DMS114 treated with DMSO at 0.1 percent for 48 hours (cell line): ENCODE data around the gene SPG7.

ENCODE experiments used
- DNase-seq: peaks from one replicate; lab custom pipeline; 2025; ENCODE audit not compliant: unreplicated experiment; lab: John Stamatoyannopoulos, UW

The SPG7 gene

DNA sequence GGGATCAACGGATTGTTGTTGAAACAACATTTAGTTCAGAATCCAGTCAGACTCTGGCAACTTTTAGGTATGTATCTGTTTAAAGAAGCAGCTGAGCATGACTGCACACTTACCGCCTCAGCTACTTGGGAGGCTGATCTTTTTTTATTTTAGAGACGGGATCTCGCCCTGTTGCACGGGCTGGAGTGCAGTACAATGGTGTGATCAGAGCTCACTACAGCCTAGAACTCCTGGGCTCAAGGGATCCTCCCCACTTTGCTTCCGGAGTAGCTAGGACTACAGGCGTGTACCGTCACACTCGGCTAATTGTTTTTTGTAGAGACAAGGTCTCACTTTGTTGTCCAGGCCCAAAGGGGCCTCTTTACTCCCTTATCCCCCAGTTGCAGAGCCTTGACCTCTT, 2.3 kb downstream of the SPG7 start:
- DNase-seq, result no peak

GRCh38 chr16:89511374-89511773, 3.2 kb downstream of the SPG7 start:
- no peak for DNase-seq

DNA sequence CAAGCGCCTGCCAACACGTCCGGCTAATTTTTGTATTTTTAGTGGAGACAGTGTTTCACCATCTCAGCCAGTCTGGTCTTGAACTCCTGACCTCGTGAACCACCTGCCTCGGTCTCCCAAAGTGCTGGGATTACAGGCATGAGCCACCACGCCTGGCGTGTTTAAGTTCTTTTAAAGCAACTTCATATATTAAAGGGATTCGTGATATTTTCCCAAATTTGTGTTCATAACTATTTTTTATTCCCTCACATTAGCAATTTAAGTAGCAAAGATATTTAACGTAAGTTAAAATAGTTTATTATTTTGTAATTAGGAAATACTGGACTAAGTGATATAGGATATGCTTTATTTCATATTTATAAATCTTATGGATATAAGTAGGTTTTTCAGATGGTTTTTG, 4.2 kb downstream of the SPG7 start:
- no peak for DNase-seq

- DNase-seq, result no peak
These were observed 8.9 kb downstream of the SPG7 start for GRCh38 chr16:89517128-89517527.

DNA sequence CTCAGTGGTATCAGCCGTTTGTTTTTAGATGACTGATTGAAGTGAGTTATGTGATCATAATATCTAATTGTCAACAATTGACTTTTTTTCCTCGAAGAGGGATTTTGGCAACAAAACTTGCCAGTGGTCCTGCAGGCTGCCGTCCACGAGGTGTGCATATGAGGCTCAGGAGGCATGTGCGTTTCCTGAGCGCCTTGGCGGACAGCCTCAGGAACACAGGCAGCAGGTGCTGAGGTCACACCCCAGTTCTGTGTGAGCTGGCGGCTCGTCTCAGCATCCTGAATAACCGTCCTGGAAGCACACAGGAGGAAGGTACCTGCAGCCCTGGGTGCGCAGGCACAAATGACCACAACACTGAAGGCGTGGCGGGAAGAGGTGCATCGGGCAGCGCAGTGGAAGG, 11.7 kb downstream of the SPG7 start:
- no peak for DNase-seq

DNA sequence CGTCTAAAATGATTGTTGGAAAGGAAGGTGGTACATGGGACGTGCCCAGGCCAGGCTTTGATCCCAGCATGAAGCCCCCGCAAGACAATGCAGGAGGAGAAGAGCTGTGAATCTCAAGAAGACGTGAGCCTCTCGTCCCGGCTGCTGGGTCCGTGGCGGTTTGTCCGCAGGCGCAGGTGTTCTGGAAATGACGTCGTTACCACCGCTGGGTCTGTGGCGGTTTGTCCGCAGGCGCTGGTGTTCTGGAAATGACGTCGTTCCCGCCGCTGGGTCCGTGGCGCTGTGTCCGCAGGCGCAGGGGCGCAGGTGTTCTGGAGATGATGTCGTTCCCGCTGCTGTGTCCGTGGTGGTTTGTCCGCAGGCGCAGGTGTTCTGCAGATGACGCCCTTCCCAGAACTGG, 14.1 kb downstream of the SPG7 start:
- no peak for DNase-seq

GRCh38 chr16:89523680-89524344, 15.6 kb downstream of the SPG7 start:
- DNase-seq, result no peak

- no peak for DNase-seq
These were observed 17.1 kb downstream of the SPG7 start for GRCh38 chr16:89525146-89525913.

DNA sequence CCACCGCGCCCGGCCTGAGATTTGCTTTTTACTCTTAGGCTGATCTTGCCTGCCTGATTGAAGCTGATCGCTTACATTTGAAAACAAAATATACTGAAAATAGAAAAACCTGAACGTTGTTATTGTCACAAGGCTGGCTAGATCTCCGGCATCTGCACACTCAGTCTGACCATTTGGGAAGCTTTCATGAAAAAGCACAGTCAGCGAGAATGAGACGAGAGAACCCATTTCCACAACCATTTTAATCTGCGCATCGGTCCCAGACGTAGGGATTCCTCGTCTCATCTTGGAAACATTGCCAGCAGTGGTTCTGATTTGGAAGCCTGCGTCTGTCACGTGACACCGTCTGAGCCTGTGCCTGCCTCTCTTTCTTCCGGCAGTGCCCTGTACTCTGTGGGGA, 20.9 kb downstream of the SPG7 start:
- no peak for DNase-seq

DNA sequence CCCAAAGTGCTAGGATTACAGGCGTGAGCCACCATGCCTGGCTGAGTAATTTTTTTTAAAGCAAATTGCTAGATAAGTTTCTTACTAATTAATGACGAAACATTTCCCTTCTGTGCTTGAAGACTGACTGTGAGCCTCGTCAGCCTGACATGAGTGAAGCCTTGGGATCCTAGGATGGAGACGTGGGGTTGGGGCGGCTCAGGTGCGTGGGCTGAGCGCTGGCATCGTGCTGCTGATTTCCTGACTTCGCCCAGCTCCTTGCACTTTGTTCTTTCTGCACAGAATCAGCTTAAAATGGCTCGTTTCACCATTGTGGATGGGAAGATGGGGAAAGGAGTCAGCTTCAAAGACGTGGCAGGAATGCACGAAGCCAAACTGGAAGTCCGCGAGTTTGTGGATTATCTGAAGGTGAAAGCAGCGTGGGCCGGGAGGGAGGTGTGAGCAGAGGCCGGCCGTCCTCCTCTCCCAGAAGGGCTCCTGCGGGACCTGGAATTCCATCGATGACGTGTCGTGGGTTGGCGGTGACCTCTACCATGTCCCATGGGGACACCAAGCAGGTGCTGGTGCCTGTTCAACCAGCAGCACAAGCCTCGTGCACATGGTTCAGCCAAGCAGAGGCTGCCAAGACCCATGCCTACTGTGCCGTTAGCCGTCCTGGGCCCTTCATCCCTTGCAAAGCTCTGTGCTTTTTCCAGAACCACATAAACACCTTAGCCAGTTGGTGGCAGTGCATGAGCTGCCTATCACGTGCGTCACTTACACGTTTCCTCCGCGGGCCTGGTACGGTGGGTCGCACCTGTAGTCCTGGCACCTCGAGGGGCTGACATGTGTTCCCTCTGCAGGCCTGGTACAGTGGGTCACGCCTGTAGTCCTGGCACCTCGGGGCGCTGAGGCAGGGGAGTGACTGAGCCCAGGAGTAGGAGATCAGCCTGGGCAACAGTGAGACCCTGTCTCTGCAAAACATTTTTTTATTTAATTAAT, 22.5 kb downstream of the SPG7 start:
- no peak for DNase-seq

- no peak for DNase-seq
These were observed 23.8 kb downstream of the SPG7 start for GRCh38 chr16:89531821-89532526.

DNA sequence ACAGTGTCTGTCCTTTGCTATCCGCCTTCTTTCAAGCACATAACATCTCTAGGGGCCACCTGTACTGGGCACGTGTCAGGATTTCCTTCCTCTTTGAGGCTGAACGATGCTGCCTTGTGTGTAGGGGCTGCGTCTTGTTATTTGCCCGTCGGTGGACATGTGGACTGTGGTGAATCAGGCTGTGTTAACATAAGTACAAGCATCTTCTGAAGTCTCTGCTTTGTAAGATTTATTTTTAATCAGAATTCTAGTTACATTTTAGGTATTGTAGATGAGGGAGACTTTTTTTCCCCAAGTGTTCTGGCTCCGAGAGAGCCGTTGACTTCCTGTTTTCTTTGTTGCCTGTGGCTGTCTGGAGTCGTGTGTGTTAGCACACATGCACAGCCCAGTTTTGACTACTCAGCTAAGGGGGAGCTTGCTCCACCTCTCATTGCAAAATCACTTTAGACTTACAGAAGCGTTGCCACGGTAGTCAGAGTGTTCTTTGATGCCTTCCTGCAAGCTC, 26.1 kb downstream of the SPG7 start:
- no peak for DNase-seq

DNA sequence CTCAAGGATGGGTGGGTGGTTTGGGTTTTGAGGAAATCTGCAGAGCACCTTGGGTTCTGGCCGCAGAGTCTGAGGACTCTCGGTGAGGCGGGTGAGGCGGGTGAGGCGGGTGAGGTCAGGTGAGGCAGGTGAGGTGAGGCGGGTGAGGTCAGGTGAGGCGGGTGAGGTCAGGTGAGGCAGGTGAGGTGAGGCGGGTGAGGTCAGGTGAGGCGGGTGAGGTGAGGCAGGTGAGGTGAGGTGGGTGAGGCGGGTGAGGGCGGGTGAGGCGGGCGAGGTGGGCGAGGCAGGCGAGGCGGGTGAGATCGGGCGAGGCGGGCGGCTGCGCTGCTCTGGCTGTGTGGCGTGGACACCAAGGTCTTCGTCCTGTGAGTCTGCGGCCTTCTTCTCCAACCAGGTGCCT, 28.2 kb downstream of the SPG7 start:
- no peak for DNase-seq

- DNase-seq, result no peak
These were observed 28.8 kb downstream of the SPG7 start for GRCh38 chr16:89536886-89537548.

GRCh38 chr16:89537549-89537925, 29.3 kb downstream of the SPG7 start:
- DNase-seq, result no peak

GRCh38 chr16:89538286-89538685, 30.1 kb downstream of the SPG7 start:
- no peak for DNase-seq

GRCh38 chr16:89540557-89540956, 32.4 kb downstream of the SPG7 start:
- no peak for DNase-seq

GRCh38 chr16:89541792-89542191, 33.6 kb downstream of the SPG7 start:
- no peak for DNase-seq

GRCh38 chr16:89544113-89544512, 35.9 kb downstream of the SPG7 start:
- DNase-seq, result no peak

DNA sequence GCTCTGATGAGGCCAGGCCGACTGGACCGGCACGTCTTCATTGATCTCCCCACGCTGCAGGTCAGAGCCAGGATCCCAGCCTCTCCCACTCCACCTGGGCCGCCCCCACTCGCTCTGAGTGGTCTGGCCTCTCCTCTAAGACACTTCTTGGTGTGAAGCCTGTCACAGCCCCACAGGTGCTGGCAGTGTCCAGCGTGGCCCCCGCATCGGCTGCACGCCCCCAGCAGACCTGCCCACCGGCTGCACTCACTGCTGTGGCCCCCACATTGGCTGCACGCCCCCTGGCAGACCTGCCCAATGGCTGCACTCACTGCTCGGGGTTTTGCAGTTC, 36.5 kb downstream of the SPG7 start:
- no peak for DNase-seq
